HG02642 (cell line): Measurements from ENCODE around the gene APOC1.
A peak's percentile ranks its signal among the peaks of the same experiment; 100 is the strongest.

Source experiments
- ATAC-seq: cut with Tn5 transposase; IDR thresholded peaks from one replicate; pipeline ENCODE4 v1.9.1; 2021; ENCODE audit warnings: mild to moderate bottlenecking; ENCODE audit not compliant: unreplicated experiment, poor library complexity

The APOC1 gene

DNA sequence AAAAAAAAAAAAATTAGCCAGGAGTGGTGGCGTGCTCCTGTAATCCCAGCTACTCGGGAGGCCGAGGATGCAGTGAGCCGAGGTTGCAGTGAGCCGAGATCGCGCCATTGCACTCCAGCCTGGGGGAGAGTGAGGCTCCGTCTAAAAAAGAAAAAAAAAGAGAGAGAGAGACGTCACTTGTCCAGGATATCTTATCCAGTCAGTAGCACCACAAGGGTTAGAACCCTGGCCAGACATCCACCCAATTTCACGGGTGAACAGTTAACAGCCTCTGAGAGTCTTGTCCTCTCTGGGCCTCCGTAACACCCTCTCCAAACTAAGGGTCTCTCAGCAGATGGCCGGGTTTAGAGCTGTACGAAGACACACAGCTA is 39.9 kb downstream of the APOC1 start:
- no peak for ATAC-seq

DNA sequence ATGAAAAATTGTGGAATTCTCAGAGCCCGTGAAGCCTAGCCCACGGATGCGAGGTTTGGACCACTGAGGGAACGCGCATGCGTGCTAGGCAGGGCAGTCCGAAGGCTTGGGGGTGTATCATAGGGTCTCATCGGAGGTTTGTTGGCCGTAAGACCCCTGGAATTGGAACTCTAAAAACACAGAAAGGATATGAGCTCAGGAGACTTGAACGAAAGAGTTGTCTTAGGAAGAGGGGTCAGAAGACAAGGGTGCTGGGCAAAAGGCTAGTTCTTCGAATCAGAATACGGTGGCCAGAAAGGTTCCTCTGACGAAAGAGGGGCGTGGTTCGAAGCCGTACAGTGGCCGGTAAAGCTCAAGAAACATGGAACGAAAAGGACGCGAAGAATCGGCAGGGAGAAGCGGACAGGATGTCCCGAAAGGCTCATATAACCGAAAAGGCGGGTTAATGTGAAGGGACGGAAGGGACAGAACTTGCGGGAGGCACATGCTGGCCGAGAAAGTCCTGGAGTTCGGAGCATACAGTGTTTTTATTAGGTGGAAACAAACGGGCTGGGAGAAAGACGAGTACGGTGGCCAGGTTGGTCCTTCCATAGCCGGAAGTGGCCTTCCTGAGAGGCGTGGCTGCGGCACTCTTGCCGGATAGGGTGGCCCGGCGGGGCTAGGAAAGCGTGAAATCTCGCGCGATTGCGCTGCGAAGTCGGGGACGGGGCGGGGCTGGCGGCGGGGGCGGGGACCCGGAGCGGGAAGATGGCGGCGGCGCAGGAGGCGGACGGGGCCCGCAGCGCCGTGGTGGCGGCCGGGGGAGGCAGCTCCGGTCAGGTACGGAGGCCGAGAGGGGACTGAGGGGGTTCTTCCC is 40.5 kb downstream of the APOC1 start, which contains the start of gene CLPTM1:
CLPTM1 (plus strand) TSS at position 732 of the 856 bp plus-strand sequence; CDS start at position 748, 16 bp downstream.
- peak; percentile 83 for ATAC-seq

DNA sequence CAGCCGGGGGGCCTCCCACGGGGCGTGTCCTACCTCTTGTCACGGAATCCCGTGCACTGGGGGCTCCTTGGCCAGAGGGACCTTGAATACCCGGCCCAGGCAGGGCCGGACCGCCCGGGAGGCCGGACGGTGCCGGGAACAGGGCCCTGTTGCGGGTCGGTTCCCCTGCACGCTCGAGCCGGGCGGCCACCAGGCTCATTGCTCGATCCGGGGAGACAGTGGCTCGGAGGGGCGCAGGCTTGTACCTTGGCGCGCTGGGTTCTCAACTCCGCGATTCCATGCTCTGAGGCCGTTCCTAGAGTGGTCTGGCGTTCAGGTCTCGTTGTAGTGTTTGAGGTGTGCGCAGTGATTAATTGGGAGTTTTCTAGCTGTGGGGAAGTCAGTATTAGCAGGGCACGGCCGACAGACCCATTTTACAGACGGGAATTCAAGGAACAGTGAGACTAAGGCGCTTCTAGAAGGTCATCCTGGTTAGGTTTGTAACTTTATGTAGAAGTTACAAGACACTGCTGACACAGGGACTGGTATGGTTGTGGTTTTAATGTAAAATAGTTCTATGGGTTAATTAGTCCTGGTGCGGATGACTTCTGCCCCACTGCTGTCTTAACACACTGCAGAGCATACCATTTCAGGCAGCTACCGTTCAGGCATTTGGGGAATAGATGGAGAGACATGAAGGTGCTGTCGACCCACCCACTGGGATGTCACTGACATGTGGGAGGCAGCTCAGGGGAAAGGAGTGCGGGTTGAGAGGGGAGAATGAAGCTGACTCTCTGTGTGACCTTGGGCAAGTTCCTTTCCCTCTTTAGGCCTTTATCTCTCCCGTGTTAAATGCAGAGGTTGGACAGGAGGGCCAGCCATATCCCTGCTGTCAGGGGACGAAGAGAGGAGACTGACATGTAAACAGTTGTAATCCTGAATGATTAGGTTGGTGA is 41.4 kb downstream of the APOC1 start:
- ATAC-seq = peak; percentile 22

DNA sequence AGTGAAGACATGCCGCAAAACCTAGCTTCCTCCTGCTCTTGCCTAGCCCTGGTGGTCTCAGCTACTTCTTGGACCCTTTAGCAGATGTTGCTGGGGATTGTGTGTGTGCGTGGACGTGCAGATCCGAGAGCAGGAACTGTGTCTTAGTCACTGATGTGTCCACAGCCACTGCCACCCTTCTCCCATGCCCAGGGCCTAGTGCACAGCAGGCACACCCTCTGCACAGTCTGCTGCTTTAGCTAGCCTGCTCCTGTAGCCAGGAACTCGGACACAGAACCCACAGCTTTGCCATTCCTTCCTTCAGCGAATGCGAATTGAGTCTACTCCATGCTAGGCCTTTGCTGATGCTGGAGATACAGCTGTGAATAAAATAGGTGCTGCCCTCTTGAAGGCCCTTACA is 43.1 kb downstream of the APOC1 start:
- ATAC-seq = no peak

DNA sequence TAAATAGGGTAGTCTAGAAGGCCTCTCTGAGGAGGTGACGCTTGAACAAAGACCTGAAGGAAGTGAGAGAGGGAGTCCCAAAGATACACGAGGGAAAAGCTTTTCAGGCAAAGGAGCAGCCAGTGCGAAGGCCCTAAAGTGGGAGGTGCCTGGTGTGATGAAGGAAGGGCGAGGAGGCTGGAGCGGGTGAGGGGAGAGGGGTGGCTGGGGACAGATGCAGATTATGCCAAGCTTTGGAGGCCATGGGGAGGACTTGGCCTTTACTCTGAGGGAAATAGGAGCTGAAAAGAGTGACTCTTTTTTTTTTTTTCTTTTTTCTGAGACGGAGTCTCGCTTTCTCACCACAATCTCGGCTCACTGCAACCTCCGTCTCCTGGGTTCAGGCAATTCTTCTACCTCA is 43.7 kb downstream of the APOC1 start:
- no peak for ATAC-seq

DNA sequence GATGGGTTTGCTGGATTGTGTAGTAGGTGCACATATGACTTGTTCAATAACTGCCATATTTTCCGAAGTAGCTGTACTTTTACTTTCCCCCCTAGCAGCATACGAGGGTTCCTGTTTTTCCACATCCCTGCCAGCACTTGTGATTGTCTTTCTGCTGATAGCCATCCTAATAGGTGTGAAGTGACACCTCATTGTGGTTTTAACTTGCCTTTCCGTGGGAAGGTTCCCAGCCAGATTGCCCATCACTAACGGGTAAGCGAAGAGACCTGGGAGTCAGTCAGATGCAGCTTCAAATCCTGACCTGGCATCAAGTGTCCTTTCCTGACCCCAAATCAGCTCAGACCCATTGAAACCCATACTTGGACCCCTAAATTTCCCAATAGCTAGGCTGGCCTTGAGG is 45.3 kb downstream of the APOC1 start:
- ATAC-seq = no peak

DNA sequence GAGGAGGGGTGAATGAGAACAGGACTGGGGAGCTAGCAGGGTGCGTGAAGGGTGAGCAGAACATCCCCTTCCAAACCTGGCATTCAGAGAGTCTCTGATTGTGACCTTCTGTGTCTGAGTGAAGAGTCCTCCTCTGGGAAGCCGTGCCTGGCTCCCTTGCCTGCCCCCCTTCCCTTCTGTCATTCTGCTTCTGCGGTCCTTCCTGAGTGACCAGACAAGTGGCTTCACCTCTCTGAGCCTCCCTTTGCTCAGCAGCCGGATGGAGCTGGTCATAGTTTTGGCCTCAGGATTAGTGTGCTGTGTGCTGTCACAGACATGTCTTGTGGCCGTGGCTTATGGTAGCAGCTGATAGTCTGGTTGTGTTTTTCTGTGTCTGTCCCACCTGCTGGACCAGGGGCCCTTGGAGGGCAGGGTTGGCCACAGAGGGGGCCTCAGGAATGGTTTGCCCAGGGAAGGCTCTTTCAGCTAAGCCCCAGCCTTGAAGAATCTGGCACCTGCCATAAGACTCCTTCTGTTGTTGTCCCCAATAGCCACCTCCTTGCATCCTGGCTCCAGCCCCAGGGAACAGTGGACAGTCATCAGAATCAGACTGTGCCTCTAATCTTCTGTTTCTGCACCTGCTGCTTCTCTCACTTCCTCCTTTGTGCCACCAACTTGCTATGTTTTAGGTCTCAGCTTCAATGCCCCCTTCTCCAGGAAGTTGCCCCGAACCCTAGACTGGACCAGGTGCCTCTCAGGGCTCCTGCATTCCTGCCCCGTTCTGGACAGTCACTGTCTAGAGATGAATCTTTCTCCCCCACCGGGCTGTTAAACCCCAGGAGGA is 46.7 kb downstream of the APOC1 start:
- ATAC-seq = no peak

DNA sequence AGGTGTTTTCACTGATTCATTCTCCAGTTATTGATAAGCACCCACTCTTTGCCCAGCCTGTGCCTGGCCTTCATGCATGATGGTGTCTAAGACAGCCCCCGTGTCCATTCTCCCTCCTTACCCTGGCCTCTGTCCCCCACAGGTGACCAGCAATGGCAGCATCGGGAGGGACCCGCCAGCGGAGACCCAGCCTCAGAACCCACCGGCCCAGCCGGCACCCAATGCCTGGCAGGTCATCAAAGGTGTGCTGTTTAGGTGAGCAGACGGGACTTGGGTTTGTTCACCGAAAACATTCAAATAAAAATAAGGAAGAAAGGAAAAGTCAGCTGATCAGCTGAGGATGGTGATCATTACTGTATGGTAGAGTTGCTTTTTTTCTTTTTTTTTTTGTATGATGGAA is 47.4 kb downstream of the APOC1 start:
- no peak for ATAC-seq

DNA sequence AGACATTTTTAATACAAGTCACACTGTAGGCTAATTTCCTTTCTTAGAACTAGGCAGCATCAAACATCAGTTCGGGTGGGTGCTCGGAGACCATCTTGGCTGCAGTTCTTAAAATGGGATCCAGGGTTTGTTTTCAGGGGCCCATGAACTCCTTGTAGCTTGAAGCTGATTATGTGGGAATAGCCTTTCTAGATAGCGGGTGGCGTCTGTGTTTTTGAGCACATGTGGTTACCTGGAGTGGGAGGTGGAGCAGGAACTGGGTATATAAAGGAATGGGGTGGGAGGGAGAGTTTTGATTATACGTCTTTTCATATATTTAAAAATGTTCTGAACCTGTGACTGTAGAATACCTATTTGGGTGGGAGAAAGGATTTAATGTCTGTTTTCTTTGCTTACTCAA is 53.7 kb downstream of the APOC1 start:
- ATAC-seq = no peak

DNA sequence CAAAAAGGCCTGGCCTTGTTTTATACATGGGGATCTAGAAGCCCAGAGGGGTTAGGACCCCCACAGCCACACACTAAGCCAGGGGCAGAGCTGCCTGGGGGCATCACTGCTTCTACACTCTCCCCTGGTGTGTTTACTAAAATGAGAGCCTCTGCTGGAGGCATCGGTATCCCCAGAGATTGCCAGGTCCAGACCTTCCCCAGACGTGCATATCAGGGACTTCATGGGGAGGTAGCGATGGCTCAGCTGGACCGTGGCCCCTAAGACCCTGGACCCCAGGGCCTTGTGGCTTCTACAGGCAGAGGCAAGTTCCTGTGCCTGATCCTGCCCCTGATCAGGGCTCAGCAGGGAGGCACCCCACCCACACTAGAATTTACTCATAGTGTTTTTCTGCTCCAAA is 54.3 kb downstream of the APOC1 start:
- no peak for ATAC-seq
